WTC11 (cell line): ENCODE data around the gene COL4A5. TPM values are rescaled to one million over a fixed set of nuclear protein-coding genes. Genes with fewer than 3 reads are reported as not detected.
A peak's percentile ranks its signal among the peaks of the same experiment; 100 is the strongest.

Source experiments
- ATAC-seq: fragments of 200-7000 bp; cut with Tn5 transposase; 2 replicates; pipeline ENCODE4 v1.10.0; 2021; ENCODE audit warnings: mild to moderate bottlenecking, moderate library complexity
- CTCF ChIA-PET: fragments of 300-600 bp; sonication (Branson Sonifier 250); formaldehyde crosslinking; loops from one replicate; lab custom pipeline; 2021; ENCODE audit warnings: antibody characterized with exemption; lab: Charles Lee
- POLR2A ChIA-PET: fragments of 350-600 bp; sonication (Branson Sonifier 250); formaldehyde crosslinking; loops from one replicate; lab custom pipeline; 2021; ENCODE audit warnings: antibody characterized with exemption; lab: Charles Lee
- DNase-seq: peaks from one replicate; pipeline ENCODE4 v3.0.0; 2021; ENCODE audit warnings: low spot score
- H3K27ac Mint-ChIP-seq: 2 replicates; pipeline ENCODE4 v1.8.0; 2021; ENCODE audit warnings: mixed read lengths
- H3K27me3 Mint-ChIP-seq: 2 replicates; pipeline ENCODE4 v1.8.0; 2021; ENCODE audit warnings: low read depth, mild to moderate bottlenecking, moderate library complexity, mixed read lengths
- H3K36me3 Mint-ChIP-seq: 2 replicates; pipeline ENCODE4 v1.8.0; 2021; ENCODE audit warnings: mixed read lengths
- H3K4me1 Mint-ChIP-seq: 2 replicates; pipeline ENCODE4 v1.8.0; 2022; ENCODE audit warnings: mixed read lengths
- H3K4me3 Mint-ChIP-seq: 2 replicates; pipeline ENCODE4 v1.8.0; 2021; ENCODE audit warnings: mild to moderate bottlenecking, moderate library complexity, mixed read lengths
- H3K9me3 Mint-ChIP-seq: 2 replicates; pipeline ENCODE4 v1.8.0; 2021; ENCODE audit warnings: mixed read lengths
- AFF4 ChIP-seq: sonication (generic); formaldehyde crosslinking; IDR thresholded peaks from 2 replicates; pipeline ENCODE4 v1.8.1; 2023; ENCODE audit warnings: mild to moderate bottlenecking, missing genetic modification reagents, borderline replicate concordance
- ATF3 ChIP-seq: sonication (generic); formaldehyde crosslinking; conservative IDR thresholded peaks from 2 replicates; pipeline ENCODE4 v1.8.1; 2022; ENCODE audit warnings: mild to moderate bottlenecking, missing genetic modification reagents
- CBFB ChIP-seq: sonication (generic); formaldehyde crosslinking; IDR thresholded peaks from 2 replicates; pipeline ENCODE4 v1.8.1; 2022; ENCODE audit warnings: mild to moderate bottlenecking, low read depth, missing genetic modification reagents
- E2F1 ChIP-seq: sonication (generic); formaldehyde crosslinking; IDR thresholded peaks from 2 replicates; pipeline ENCODE4 v1.8.0; 2022; ENCODE audit warnings: mild to moderate bottlenecking, missing genetic modification reagents
- GTF2I ChIP-seq: fragments of 250-450 bp; sonication (Bioruptor Pico); conservative IDR thresholded peaks from 2 replicates; pipeline ENCODE4 v1.4.0; 2021; ENCODE audit warnings: mild to moderate bottlenecking
- IRF1 ChIP-seq: sonication (generic); formaldehyde crosslinking; IDR thresholded peaks from 2 replicates; pipeline ENCODE4 v1.8.0; 2023; ENCODE audit warnings: missing genetic modification reagents
- MAX ChIP-seq: sonication (generic); formaldehyde crosslinking; IDR thresholded peaks from 2 replicates; pipeline ENCODE4 v1.8.0; 2022; ENCODE audit warnings: mild to moderate bottlenecking, missing genetic modification reagents
- MXD4 ChIP-seq: fragments of 250-450 bp; sonication (Bioruptor Pico); IDR thresholded peaks from 2 replicates; pipeline ENCODE4 v1.8.0; 2021; ENCODE audit warnings: mild to moderate bottlenecking, moderate library complexity, borderline replicate concordance
- MYBL2 ChIP-seq: sonication (generic); formaldehyde crosslinking; IDR thresholded peaks from 2 replicates; pipeline ENCODE4 v1.8.1; 2023; ENCODE audit warnings: mild to moderate bottlenecking, moderate library complexity, missing genetic modification reagents
- NR2C2 ChIP-seq: sonication (generic); formaldehyde crosslinking; IDR thresholded peaks from 2 replicates; pipeline ENCODE4 v1.8.0; 2022; ENCODE audit warnings: mild to moderate bottlenecking, missing genetic modification reagents
- NR3C1 ChIP-seq: sonication (generic); formaldehyde crosslinking; conservative IDR thresholded peaks from 2 replicates; pipeline ENCODE4 v1.8.1; 2023; ENCODE audit warnings: low read depth, mild to moderate bottlenecking, missing genetic modification reagents
- PREB ChIP-seq: sonication (generic); formaldehyde crosslinking; IDR thresholded peaks from 2 replicates; pipeline ENCODE4 v1.8.1; 2022; ENCODE audit warnings: mild to moderate bottlenecking, missing genetic modification reagents, moderate library complexity, borderline replicate concordance
- ZBTB43 ChIP-seq: sonication (generic); formaldehyde crosslinking; IDR thresholded peaks from 2 replicates; pipeline ENCODE4 v1.8.1; 2023; ENCODE audit warnings: mild to moderate bottlenecking, missing genetic modification reagents
- total RNA-seq: library from RNA; stranded (reverse); gene quantifications from 3 replicates; pipeline ENCODE4 v1.2.3, GENCODE V29; 2021
- TF ChIP-seq, protein P1 (sequence below): fragments of 250-450 bp; sonication (Bioruptor Pico); IDR thresholded peaks from 2 replicates; pipeline ENCODE4 v1.9.0; 2021; ENCODE audit warnings: mild to moderate bottlenecking, borderline replicate concordance

The COL4A5 gene
- total RNA-seq, 1 experiment from 2014 or later, result 30.7 TPM

DNA sequence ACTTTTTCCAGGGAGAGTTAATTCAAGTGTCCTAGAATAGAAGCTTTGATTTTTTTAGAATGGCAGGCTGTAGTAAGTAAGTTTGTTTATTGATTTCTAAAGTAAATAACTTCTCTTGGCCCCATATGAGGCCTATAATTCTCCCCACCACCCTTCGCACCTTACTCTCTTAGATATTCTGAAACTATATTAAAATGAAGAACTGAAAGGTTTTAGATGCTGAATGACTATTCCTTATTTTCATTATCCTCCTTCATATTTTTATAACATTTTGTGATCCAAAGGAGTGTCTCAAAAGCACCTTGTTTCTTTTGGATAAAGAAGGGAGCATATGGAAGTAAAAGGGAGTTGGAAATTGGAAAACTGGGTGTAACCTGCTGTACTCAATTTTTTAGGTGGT is 226.5 kb downstream of the COL4A5 start:
- Mint-ChIP-seq H3K36me3 (peaks cover 7% of the 10 kb centered on the region; the same call in 1 of the 2 replicates), H3K4me1 (0 out of 2 replicates have a peak, but pooled peaks cover 3% of the 10 kb centered on the region), H3K4me3 (no peak overlapping the region), H3K9me3 (peaks cover 5% of the 10 kb centered on the region; the same call in 1 of the 2 replicates), H3K27ac (no peak overlapping the region), H3K27me3 (no peaks in the 10 kb centered on the region)
- TF ChIP-seq MXD4 (CRISPR knock-in tag) (no peak), PREB (no peak)
- ChIA-PET CTCF (no interaction called here), POLR2A (no interaction called here)
- ATAC-seq (no peak), DNase-seq (no peak)

DNA sequence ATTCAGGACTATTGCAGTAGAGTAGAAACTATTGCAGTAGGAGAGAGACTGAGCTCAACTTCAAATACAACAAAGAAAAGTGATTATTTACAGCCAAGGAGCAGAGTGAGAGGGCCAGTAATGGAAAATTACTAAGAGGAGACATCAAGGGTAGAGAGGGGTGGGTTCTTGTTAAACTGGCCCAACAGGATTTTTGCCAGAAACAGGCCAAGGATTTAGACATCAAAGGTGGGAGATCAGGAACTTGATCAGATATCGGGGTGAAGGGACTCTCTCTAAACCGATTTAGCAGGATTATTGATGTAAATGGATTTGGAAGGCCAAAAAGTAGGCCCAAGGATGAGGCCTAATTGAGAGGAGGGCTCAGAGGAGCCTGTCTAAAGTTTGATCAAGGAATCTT is 231.9 kb downstream of the COL4A5 start:
- H3K4me3 Mint-ChIP-seq, result no peak overlapping the region

GRCh38 chrX:108696690-108697089 is 257.1 kb downstream of the COL4A5 start:
- no peak overlapping the region for H3K27ac Mint-ChIP-seq
- H3K4me1 Mint-ChIP-seq, result no peaks in the 10 kb centered on the region
- H3K36me3 Mint-ChIP-seq, result peaks cover 6% of the 10 kb centered on the region; the same call in 1 of the 2 replicates
- H3K4me3 Mint-ChIP-seq, result no peak overlapping the region
- POLR2A ChIA-PET, result no interaction called here
- ATAC-seq (no peak), DNase-seq (no peak)
- H3K9me3 Mint-ChIP-seq, result no peaks in the 10 kb centered on the region
- CTCF ChIA-PET, result no interaction called here
- H3K27me3 Mint-ChIP-seq, result no peaks in the 10 kb centered on the region; the same call in 1 of the 2 replicates
- TF ChIP-seq AFF4 (CRISPR knock-in tag) (no peak), MYBL2 (CRISPR knock-in tag) (no peak), ZBTB43 (no peak), MAX (CRISPR knock-in tag) (no peak)

More for the DNA sequence above, 231.9 kb downstream of the COL4A5 start:
- H3K27ac Mint-ChIP-seq, result peak overlapping the region; percentile 91
- CTCF ChIA-PET, result no interaction called here
- DNase-seq (no peak), ATAC-seq (0 out of 2 replicates have a peak, but pooled peaks have one; percentile 28)
- H3K36me3 Mint-ChIP-seq, result peaks cover 2% of the 10 kb centered on the region; the same call in 1 of the 2 replicates
- no peaks in the 10 kb centered on the region for H3K9me3 Mint-ChIP-seq
- H3K4me1 Mint-ChIP-seq, result peaks cover 14% of the 10 kb centered on the region
- no peaks in the 10 kb centered on the region for H3K27me3 Mint-ChIP-seq
- TF ChIP-seq ATF3 (CRISPR knock-in tag) (no peak), IRF1 (CRISPR knock-in tag) (no peak), NR3C1 (CRISPR knock-in tag) (no peak), NR2C2 (CRISPR knock-in tag) (no peak), CBFB (CRISPR knock-in tag) (no peak), GTF2I (CRISPR knock-in tag) (no peak), E2F1 (CRISPR knock-in tag) (no peak)
- TF ChIP-seq, protein P1, sequence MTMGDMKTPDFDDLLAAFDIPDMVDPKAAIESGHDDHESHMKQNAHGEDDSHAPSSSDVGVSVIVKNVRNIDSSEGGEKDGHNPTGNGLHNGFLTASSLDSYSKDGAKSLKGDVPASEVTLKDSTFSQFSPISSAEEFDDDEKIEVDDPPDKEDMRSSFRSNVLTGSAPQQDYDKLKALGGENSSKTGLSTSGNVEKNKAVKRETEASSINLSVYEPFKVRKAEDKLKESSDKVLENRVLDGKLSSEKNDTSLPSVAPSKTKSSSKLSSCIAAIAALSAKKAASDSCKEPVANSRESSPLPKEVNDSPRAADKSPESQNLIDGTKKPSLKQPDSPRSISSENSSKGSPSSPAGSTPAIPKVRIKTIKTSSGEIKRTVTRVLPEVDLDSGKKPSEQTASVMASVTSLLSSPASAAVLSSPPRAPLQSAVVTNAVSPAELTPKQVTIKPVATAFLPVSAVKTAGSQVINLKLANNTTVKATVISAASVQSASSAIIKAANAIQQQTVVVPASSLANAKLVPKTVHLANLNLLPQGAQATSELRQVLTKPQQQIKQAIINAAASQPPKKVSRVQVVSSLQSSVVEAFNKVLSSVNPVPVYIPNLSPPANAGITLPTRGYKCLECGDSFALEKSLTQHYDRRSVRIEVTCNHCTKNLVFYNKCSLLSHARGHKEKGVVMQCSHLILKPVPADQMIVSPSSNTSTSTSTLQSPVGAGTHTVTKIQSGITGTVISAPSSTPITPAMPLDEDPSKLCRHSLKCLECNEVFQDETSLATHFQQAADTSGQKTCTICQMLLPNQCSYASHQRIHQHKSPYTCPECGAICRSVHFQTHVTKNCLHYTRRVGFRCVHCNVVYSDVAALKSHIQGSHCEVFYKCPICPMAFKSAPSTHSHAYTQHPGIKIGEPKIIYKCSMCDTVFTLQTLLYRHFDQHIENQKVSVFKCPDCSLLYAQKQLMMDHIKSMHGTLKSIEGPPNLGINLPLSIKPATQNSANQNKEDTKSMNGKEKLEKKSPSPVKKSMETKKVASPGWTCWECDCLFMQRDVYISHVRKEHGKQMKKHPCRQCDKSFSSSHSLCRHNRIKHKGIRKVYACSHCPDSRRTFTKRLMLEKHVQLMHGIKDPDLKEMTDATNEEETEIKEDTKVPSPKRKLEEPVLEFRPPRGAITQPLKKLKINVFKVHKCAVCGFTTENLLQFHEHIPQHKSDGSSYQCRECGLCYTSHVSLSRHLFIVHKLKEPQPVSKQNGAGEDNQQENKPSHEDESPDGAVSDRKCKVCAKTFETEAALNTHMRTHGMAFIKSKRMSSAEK, result no peak
- TF ChIP-seq, all 79 proteins: peak for 0
- POLR2A ChIA-PET, result no interaction called here
